GM18508 (cell line): Measurements from ENCODE around the gene RANBP3L.

Experiments
- ATAC-seq: cut with Tn5 transposase; IDR thresholded peaks from one replicate; pipeline ENCODE4 v1.9.1; 2021; ENCODE audit warnings: moderate number of reproducible peaks; ENCODE audit not compliant: insufficient read depth, unreplicated experiment

Gene RANBP3L

GRCh38 chr5:36246036-36246800, 55.5 kb downstream of the RANBP3L start:
- ATAC-seq = no peak

- ATAC-seq = no peak
Measured at GRCh38 chr5:36244076-36244475, 57.6 kb downstream of the RANBP3L start.

- no peak for ATAC-seq
Measured at GRCh38 chr5:36243653-36244052, 58.0 kb downstream of the RANBP3L start.

GRCh38 chr5:36242534-36243485, 58.9 kb downstream of the RANBP3L start:
- no peak for ATAC-seq

GRCh38 chr5:36241631-36242533, 59.8 kb downstream of the RANBP3L start, which contains the start of gene NADK2:
NADK2 (minus strand) TSS chr5:36241925; CDS start chr5:36241798, 127 bp downstream.
- peak; percentile 91 for ATAC-seq

GRCh38 chr5:36240779-36241630, 60.7 kb downstream of the RANBP3L start:
- ATAC-seq = peak; percentile 2

GRCh38 chr5:36239370-36240293, 62.1 kb downstream of the RANBP3L start:
- no peak for ATAC-seq

GRCh38 chr5:36238502-36239295, 63.0 kb downstream of the RANBP3L start:
- ATAC-seq = no peak

GRCh38 chr5:36237751-36238150, 64.0 kb downstream of the RANBP3L start:
- ATAC-seq = no peak

- no peak for ATAC-seq
Measured at GRCh38 chr5:36236801-36237200, 64.9 kb downstream of the RANBP3L start.

GRCh38 chr5:36232533-36232932, 69.2 kb downstream of the RANBP3L start:
- no peak for ATAC-seq

GRCh38 chr5:36230151-36230790, 71.4 kb downstream of the RANBP3L start:
- ATAC-seq = no peak

- no peak for ATAC-seq
Measured at GRCh38 chr5:36228505-36228904, 73.2 kb downstream of the RANBP3L start.

GRCh38 chr5:36227046-36227445, 74.7 kb downstream of the RANBP3L start:
- ATAC-seq = no peak

- ATAC-seq = no peak
Measured at GRCh38 chr5:36222620-36223019, 79.1 kb downstream of the RANBP3L start.

- no peak for ATAC-seq
Measured at GRCh38 chr5:36217988-36218387, 83.7 kb downstream of the RANBP3L start.

- ATAC-seq = no peak
Measured at GRCh38 chr5:36217567-36217966, 84.1 kb downstream of the RANBP3L start.
